Renal pelvis (tissue), 4 donors: ENCODE measurements around the gene ADGRG2. TPM values are rescaled to one million over a fixed set of nuclear protein-coding genes. Genes with fewer than 3 reads are reported as not detected.
"Not testable (repeated sequence)": the region's sequence is repeated elsewhere in the genome, so short reads cannot be mapped to it uniquely, and the experiment has no call there.

ENCODE experiments used
- DNase-seq: peaks from one replicate; pipeline ENCODE4 v3.0.0-alpha.2; 2013
- polyA plus RNA-seq, 3 donors: library from polyadenylated mRNA; unstranded; fragments of 120-200 nt; gene quantifications; one replicate each; pipeline ENCODE4 v1.2.1, GENCODE V29; 2013; ENCODE audit not compliant: insufficient read length in 3 of 3

The ADGRG2 gene
- polyA plus RNA-seq, 3 donors, result 15.5 to 18.2 (median 16.4) TPM

DNA sequence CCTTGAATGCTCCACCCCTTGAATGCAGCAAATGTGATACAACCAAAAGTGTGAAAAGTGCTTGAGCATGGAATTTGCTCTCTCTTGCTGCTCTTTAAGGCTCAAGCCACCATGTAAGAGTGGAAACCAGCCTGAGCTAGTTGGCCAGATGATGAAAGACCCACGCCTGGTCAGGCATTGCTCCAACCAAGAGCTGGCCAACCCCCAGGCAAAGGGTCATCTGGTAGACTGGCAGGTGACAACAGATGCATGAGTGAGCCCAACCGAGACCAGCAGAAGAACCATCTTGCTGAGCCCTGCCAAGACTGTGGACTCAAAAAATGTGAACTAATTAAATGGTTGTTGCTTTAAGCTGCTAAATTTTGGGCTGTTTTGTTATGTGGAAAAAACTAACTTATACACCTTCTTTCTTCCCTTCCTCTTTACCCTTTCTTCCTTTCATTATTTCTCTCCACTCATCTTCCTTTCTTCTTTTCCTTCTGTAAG, 32.7 kb downstream of the ADGRG2 start:
- DNase-seq, result no peak

DNA sequence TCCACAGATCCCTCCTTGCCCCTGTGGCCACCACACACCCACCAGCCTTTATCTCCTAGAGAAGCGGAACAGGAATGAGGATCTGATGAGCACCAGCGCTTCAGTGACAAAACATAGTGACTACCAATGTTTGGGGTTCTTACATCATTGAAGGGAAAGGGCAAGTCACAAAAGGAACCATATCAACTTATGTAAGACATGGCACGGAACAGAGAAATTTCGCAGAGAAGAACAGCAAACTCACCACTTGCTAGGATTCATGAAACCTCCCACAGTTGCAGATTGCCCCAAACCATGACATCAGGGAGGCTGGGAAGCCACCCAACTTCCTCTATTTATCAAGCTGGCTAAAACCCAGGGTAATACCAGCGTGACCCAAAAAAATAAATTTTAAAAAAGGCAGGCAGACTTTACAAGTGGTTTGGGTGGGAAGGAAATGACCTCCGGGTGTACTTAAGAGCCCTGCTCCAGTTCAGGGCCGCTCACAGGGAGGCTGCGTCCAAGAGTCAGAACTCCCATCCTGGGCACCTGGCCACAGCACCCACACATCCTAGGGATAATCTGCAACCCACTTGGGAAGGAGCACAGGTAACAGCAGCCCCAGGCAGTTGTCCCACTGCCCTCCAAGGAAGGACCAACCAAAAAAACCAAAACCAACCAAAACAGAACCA, 36.0 kb downstream of the ADGRG2 start:
- DNase-seq, result no peak

DNA sequence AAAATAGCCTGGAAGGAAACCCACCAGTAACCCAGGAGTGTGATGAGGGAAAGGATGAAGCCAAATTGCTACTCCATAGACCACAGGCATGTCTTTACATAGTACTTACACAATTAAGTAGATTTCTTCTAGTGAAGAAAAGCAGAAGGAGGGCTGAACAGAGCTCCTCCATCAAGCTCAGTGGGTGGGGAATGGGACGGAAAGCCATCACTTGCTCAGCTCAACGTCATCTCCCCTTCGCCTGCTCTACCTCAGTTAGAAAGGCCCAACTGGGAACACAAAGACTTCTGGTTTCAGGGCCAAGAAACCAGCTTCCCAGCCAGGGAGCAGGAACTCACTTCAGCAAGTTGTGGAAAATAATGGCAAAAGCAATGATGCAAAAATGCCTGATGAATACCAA, 36.6 kb downstream of the ADGRG2 start:
- DNase-seq, result no peak

DNA sequence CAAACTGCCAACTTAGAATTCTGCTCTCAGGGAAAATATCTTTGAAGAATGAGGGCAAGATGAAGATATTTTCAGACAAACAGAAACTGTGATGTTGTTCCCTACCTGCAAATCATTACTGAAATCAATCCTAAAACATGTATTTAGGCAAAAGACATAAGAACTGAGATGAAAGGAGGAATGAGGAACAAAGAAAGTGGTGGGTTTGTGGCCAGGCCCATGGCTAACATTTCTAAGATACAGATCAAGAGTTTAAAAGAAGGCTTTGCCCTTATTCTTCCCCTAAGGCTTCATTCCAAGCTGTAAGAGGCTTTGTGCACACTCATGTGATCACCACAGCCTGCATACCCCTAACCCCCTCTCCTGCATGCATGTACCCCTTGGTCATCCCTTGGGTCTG, 46.5 kb downstream of the ADGRG2 start:
- no peak for DNase-seq

DNA sequence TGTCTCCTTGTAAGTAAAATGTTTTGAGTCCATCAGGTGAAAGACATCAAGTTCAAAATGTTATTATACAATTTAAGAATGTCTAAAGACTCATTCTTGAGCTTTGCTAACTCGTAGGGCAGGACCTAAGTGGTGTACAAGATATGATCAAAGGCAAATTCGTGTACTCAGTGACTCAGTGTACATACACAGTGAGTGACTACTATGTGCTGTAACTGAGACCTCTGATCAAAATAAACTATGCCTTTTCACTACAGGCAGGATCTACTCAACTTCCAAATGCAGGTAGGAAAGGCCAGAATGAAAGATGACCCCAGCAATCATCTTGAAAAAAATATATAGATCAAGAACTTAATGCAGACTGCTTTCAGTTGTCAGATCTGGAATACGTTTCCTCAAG, 49.9 kb downstream of the ADGRG2 start:
- no peak for DNase-seq

DNA sequence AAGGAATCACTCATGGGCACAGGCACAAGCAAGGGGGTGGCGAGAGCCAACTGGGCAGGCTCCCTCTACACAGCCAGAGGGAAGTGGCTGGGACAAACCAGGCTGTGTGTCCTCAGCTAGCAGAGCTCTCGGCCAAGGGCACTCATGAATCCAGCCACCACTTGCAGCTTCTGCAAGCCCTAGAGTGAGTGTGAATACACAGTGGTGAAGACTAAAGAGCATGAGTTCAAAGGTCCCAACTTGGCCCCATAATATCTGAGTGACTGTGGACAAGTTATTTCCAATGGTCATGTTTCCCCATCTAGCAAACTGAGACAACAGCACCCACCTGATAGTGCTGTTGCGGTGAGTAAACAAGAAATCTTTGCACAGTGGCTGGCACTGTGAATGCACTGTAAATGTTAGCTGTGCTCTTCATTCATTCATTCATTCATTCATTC, 51.7 kb downstream of the ADGRG2 start:
- no peak for DNase-seq

DNA sequence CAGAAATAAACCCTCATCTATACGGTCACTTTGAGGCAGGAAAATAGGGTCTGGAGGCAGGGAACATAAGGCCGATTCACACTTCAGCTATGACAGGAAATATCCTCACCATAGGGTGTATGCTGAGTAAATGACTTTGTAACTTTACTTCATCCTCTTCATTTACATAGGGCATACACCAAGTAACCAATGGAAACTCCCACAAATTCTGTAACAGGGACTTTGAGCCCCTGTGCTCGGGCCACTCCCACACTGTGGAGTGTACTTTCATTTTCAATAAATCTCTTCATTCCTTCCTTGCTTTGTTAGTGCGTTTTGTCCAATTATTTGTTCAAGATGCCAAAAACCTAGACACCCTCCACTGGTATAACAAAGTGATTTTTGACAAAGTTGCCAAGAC, 55.3 kb downstream of the ADGRG2 start:
- DNase-seq, result not testable (repeated sequence)

DNA sequence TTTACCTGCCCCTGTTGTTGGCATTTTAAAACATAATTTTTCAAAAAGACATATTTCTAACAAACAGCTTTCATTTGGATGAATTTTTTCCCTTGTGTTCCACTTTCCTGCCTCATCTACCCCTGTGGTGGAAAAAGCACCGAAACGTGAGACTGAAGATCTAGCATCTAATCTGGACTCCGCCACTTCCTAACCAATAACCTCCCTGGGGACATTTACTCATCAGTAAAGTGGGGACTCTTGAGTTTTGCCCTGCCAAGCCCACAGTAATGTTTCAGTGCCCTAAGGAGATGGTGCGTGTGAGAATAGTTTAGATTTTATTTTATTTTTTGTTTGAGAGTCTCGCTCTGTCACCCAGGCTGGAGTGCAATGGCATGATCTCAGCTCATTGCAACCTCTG, 56.7 kb downstream of the ADGRG2 start:
- DNase-seq, result no peak

DNA sequence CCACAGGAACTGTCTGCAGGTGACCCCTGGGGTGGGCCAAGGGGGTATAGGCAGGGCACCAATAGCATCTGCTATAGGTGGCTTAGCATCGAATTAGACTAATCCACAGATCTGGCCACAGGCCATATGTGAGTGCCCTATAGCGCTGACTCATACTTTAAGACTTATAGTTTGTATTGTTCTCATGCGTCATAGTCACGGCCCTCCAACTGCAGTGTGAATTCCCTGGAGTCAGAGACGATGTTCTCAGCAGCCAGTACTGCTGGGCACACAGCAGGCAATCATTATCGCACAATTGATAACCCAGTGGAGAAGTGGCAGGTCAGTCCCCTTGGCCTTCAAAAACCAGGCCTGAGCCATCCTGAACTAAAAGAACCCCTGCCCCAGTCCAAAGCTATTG, 58.1 kb downstream of the ADGRG2 start:
- DNase-seq, result no peak

DNA sequence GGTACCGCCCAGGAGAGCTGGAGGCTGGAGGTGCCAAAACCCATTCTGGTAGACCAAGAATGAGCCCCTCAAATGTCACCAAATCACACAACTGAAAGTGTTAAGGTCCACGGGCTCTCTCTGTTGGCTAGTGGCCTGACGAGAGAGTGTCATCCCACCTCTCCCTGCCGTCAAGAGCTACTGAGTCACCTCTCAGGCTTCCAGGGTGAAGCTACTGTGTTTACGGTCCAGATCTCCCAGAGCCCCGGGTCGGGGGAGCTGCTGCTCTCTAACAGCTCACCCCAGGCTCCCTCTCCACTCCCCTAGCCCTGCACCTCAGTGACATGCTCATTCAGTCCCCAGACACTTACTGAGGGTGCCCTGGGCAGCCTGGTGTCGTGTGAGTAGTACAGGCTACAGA, 59.2 kb downstream of the ADGRG2 start:
- DNase-seq, result no peak

DNA sequence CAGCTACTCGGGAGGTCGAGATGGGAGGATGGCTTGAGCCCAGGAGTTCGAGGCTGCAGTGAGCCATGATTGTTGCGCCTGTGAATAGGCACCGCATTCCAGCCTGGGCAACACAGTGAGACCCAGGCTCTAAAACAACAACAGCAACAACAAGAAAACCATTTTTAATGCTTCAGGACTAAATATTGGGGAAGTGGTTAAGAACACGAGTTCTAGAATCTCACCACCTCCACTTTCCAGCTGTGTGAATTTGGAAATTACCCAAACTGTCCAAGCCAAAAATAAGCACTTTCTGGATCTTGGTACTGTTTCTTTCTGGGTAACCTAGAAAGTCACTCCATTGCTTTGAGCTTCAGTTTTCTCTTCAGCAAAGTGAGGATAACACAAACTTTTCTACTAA, 63.2 kb downstream of the ADGRG2 start:
- no peak for DNase-seq

DNA sequence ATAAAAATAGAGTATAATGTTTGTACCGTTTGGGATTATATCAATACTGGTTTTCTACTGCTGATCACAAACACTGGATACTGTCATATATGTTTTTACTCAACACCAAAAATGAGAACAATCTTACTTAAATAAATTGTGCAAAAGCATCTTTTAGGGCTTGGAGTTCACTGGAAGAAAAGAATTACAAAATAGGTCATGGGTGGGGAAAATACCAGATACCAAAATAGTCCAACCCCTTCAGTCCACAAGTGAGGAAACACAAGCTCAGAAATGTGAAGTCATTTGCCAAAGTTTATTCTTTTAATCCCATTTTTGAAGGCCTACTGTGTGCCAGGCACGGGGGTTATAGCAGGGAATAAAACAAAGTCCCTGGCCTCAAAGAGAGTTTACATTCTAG, 64.4 kb downstream of the ADGRG2 start:
- DNase-seq, result no peak

DNA sequence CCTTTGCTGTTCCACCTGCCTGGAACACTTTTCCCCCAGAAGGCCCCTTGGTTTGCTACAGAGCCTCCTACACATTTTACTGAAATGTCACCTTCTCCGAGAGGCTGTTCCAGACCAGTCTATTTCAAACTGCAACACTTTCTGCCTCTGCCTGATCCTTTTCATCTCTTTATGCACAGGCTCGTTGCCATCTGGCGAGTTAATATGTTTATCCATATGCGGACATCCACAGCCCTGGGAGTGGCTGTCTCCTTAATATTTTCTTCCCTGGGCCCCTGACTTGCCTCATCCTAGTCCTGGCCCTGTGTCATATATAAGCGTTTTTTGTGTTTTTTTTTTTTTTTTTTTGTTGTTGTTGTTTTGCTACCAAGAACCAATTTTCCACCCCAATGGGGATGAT, 73.2 kb downstream of the ADGRG2 start:
- no peak for DNase-seq

DNA sequence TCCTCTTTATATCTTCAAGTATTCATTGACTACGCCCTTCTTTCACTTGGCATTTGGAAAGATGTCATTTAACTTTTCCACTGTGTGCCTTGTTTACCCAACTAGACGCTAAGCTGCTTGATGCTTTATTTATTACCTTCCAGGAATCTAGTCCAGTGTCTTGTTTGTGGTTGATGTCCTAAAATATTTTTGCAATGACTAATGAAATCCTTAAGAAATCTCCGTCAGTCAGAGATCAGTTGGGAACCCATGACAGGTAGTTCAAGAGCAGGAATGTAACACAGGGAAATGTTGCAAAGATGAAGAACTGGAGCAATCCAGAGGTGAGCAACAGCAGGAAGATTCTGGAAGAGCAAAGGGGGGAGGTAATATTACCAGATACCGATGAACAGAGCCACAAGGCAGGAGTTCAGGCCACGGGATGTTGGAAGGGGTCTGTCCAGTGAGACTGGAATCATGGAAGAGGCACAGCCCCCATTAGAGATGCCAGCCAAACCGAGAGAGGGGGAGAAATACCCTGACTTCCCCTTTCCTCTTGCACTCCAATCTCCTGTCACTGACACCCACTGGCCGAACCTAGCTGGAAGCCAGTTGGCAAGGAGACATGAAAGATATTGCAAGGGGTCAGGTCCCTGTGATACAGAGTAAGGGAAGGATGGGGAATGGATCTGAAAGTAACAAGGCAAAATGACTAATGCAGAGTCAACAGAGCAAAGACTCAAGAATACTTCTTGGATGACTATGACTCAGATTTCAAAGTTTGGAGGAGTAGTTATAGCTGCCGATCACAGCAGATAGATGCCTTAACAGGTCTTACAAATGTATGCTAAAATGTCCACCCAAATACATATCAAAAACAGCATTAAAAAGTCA, 75.7 kb downstream of the ADGRG2 start:
- no peak for DNase-seq

DNA sequence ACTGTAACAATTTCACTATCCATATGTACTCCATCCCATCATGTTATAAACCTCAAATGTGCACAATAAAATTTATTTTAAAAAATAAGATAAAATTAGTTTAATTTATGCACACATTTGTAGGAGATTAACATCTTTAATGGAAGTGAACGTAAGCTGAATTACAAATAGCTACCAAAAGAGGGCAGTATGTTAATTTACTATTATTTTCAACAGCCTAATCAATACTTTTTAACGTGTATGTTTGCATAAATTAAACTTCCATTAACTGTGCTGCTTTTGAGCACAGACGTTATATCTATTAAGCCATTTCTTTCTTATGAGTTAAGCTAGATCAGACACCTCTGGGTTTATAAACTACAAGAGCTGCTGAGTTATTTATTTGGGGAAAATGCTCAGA, 81.9 kb downstream of the ADGRG2 start:
- no peak for DNase-seq

DNA sequence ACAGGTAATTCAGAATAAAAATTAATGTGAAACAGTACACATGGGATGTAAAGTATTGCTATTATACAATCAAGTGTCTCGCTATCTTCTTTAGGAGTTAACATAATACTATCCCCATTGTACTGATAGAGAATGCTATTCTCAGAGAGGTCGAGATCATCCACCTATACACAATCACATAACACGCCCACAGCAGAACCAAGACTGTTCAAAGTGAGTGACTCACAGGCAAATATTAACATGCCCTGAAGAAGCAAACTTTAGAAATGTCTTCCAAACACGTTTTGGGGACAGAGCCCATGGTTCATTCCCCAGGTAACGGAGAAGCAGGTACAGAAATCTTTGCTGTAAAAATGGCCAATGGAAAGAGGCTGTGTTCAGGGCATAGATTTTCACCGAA, 88.2 kb downstream of the ADGRG2 start:
- DNase-seq, result no peak

DNA sequence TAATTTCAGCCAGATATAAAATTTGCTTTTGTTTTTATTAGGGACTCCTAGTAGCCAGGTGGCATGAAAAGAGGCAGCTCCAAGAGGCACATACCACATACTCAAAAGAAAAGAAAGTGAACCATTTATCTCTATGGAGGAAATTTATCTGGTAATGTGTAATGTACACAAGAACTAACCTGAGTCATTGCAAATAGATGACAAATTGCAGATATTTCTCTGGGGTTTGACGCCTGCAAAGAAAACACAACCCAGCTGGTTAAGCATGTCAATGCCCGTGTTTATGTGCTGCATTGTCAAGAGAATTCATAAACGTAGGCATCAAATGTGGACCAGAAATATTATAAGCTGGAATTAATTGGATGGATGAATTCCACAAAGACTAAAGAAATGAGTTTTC, 91.5 kb downstream of the ADGRG2 start:
- DNase-seq, result no peak

DNA sequence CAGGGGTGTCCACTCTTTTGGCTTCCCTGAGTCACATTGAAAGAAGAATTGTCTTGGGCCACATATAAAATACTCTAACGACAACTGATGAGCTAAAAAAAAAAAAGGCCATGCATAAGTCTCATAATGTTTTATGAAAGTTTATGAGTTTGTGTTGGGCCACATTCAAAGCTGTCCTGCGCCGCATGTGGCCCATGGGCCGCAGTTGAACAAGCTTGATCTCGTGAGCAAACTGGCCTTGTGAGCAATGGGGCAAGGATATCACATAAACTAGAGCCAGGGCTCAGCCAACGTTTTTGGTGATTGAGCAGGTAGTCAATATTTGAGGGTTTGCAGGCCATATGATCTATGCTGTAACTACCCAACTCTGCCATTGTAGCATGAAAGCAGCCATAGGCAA, 93.7 kb downstream of the ADGRG2 start:
- DNase-seq, result no peak

DNA sequence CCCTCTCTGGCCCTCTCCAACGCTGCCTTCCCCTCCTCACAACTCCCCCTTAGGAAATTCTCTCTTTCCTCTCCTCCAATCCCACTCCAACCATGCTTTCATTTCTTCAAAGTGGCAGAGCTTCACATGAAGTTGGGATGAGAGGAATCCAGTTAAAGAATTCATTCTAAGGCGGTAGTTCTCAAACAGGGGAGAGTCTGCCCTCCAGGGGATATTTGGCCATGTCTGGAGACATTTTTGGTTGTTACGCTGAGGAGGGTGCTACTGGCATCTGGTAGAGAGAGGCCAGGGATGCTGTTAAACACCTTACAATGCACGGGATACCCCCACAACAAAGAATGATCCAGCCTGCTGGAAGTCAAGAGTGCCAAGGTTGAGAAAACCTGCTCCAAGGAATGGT, 97.9 kb downstream of the ADGRG2 start:
- no peak for DNase-seq

DNA sequence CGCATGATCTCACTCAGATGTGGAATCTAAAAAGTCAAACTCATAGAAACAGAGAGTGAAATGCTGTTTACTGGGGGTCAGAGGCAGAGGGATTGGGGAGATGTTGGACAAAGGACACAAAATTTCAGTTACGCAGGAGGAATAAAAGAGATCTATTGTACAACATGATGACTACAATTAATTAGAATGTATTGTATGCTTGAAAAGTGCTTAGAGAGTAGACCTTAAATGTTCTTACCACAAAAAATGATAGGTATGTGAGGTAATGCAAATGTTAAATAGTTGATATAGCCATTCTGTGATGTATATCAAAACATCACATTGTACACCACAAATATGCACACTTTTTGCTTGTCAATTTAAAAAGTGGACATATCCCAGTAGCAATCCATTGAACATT, 102.3 kb downstream of the ADGRG2 start:
- no peak for DNase-seq

DNA sequence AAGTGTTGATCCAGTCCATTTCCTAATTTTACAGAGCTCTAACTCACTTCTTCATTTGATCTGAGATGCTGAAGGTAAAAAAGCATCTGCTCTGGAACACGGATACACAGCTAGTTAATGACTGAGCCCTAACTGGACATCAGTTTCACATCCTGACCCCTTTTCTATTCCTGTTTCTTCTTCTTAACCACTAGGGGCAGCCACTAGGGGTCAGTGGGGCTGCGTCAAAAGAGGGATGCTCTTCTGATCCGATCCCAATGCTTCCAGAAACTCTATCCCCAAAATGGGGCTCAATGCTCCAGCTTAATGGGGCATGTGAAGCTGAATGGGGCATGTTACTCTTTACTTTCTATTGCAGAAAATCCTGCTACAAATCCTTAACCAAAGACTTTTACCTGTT, 105.0 kb downstream of the ADGRG2 start:
- DNase-seq, result peak; percentile 28

DNA sequence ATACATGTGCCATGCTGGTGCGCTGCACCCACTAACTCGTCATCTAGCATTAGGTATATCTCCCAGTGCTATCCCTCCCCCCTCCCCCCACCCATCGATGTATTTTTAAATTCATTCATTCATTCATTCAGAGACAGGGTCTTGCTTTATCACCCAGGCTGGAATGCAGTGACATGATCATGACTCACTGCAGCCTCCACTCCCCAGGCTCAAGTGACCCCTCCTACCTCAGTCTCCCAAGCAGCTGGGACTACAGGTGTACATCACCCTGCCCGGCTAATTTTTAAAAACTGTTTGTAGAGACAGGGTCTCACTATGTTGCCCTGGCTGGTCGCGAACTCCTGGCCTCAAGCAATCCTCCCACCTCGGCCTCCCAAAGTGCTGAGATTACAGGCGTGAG, 105.7 kb downstream of the ADGRG2 start:
- DNase-seq, result not testable (repeated sequence)

DNA sequence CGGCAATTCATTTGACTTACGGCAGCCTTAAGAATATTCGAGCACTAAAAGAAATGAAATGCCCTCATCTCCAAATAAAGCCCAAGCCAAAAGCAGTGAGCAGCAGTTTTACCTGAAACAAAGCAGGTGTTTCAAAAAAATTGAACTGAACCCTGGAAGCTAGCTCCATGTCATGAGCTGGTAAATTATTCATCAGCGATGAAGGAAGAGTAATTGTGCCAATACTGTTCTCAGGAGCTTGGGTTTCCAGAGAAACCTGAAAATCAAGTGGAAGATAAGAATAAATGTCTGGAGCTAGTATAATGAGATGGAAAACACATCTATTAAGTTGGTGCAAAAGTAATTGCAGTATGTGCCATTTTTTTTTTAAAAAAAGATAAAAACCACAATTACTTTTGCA, 114.4 kb downstream of the ADGRG2 start:
- no peak for DNase-seq
